Loucy (cell line): ENCODE measurements around the gene CAMK2G.

Experiments used
- CTCF ChIP-seq: fragments of 200-600 bp; sonication (generic); conservative IDR thresholded peaks from 2 replicates; pipeline ENCODE4 v1.5.1; 2014; ENCODE audit warnings: mild to moderate bottlenecking, antibody characterized with exemption, low read length
- EZH2phosphoT487 ChIP-seq: fragments of 200-600 bp; IDR thresholded peaks from 2 replicates; pipeline ENCODE4 v1.6.1; 2018; ENCODE audit warnings: antibody characterized with exemption, mild to moderate bottlenecking, moderate library complexity, borderline replicate concordance

- no peak for TF ChIP-seq CTCF
- no peak for TF ChIP-seq EZH2phosphoT487
Observed at GRCh38 chr10:73887294-73888039, 13.1 kb upstream of the CAMK2G start.
